Keratinocyte (primary cell): Measurements from ENCODE around the gene TNFRSF11A. TPM values are rescaled to one million over a fixed set of nuclear protein-coding genes. Genes with fewer than 3 reads are reported as not detected.

Experiments
- DNase-seq: peaks from one replicate; pipeline ENCODE4 v3.0.0-alpha.2; 2011; ENCODE audit warnings: low read depth, missing footprints, low spot score
- FAIRE-seq: peaks from 2 replicates; lab custom pipeline; 2011; peaks lifted over from hg19 to GRCh38; lab: Jason Lieb, UNC
- H2AFZ ChIP-seq: 2 replicates; pipeline ENCODE4 v1.6.0; 2012; ENCODE audit warnings: low read length, control low read depth, inconsistent platforms; ENCODE audit not compliant: control insufficient read depth
- H3K27ac ChIP-seq: 2 replicates; pipeline ENCODE4 v1.5.1; 2011; ENCODE audit warnings: low read length; ENCODE audit not compliant: control insufficient read depth, insufficient read depth
- H3K27me3 ChIP-seq: 3 replicates; pipeline ENCODE4 v1.6.0; 2011; ENCODE audit warnings: low read length; ENCODE audit not compliant: control insufficient read depth, insufficient read depth; ENCODE audit errors: extremely low read depth
- H3K36me3 ChIP-seq, 2 experiments: 2 replicates in 1 of 2; 3 replicates in 1 of 2; pipeline ENCODE4 v1.5.1; 2011; ENCODE audit warnings: low read length in 2 of 2, mild to moderate bottlenecking in 1 of 2; ENCODE audit not compliant: control insufficient read depth in 2 of 2, insufficient read depth in 2 of 2; ENCODE audit errors: extremely low read depth in 1 of 2
- H3K4me1 ChIP-seq: 3 replicates; pipeline ENCODE4 v1.5.1; 2011; ENCODE audit warnings: low read length; ENCODE audit not compliant: control insufficient read depth, insufficient read depth; ENCODE audit errors: extremely low read depth
- H3K4me2 ChIP-seq: 3 replicates; pipeline ENCODE4 v1.6.0; 2011; ENCODE audit warnings: low read depth, low read length; ENCODE audit not compliant: control insufficient read depth, insufficient read depth; ENCODE audit errors: extremely low read depth
- H3K4me3 ChIP-seq, 3 experiments: fragments of 200-600 bp in 1 of 3; sonication (generic) in 1 of 3; 2 replicates in 2 of 3; 3 replicates in 1 of 3; pipeline ENCODE4 v1.5.1; 2011 to 2016; ENCODE audit warnings: low read length in 3 of 3, mild to moderate bottlenecking in 3 of 3, control low read depth in 2 of 3, inconsistent platforms in 1 of 3, low read depth in 1 of 3, mixed read lengths in 1 of 3, mixed run types in 1 of 3, moderate library complexity in 1 of 3; ENCODE audit not compliant: control insufficient read depth in 2 of 3, insufficient read depth in 2 of 3; ENCODE audit errors: extremely low read depth in 1 of 3
- H3K79me2 ChIP-seq: 2 replicates; pipeline ENCODE4 v1.6.0; 2012; ENCODE audit warnings: low read length; ENCODE audit not compliant: control insufficient read depth, insufficient read depth
- H3K9ac ChIP-seq: 3 replicates; pipeline ENCODE4 v1.6.0; 2011; ENCODE audit warnings: low read length; ENCODE audit not compliant: control insufficient read depth, insufficient read depth; ENCODE audit errors: extremely low read depth
- H3K9me1 ChIP-seq: 3 replicates; pipeline ENCODE4 v1.6.0; 2011; ENCODE audit warnings: low read length; ENCODE audit not compliant: control insufficient read depth, insufficient read depth; ENCODE audit errors: extremely low read depth
- H3K9me3 ChIP-seq: 2 replicates; pipeline ENCODE4 v1.5.1; 2012; ENCODE audit warnings: low read depth, low read length; ENCODE audit not compliant: control insufficient read depth
- H4K20me1 ChIP-seq: 3 replicates; pipeline ENCODE4 v1.6.0; 2011; ENCODE audit warnings: low read length; ENCODE audit not compliant: control insufficient read depth, insufficient read depth; ENCODE audit errors: extremely low read depth
- CTCF ChIP-seq, 3 experiments: IDR thresholded peaks in 1 of 3; conservative IDR thresholded peaks in 1 of 3; optimal IDR thresholded peaks in 1 of 3; 2 replicates in 2 of 3; 3 replicates in 1 of 3; pipeline versions ENCODE3 to v1.5.1; 2011; ENCODE audit warnings: low read length in 3 of 3, mild to moderate bottlenecking in 3 of 3, moderate library complexity in 2 of 3, control low read depth in 1 of 3, inconsistent platforms in 1 of 3; ENCODE audit not compliant: insufficient read depth in 2 of 3; ENCODE audit errors: extremely low read depth in 1 of 3
- EZH2 ChIP-seq: IDR thresholded peaks from one replicate; pipeline ENCODE4 v1.6.1; 2012; ENCODE audit warnings: inconsistent platforms, mild to moderate bottlenecking, low read length, moderate library complexity
- dilution Hi-C: fragments of 300-500 bp; cut with MboI; formaldehyde crosslinking; loops from one replicate; pipeline ENCODE4 v1.7.0; 2020; ENCODE audit warnings: low sequenced_read_pairs; ENCODE audit not compliant: extremely low pct_ligation_motif_present
- polyA plus RNA-seq, 5 experiments: library from polyadenylated mRNA; depleted of rRNA in 3 of 5; stranded (reverse) in 3 of 5; stranded (forward) in 1 of 5; unstranded in 1 of 5; fragments of >200 nt; gene quantifications; 1 replicate in 1 of 5; 2 replicates in 3 of 5; 3 replicates in 1 of 5; pipeline versions ENCODE4 v1.2.1 to v1.2.3, GENCODE V29; 2011 to 2012; ENCODE audit warnings: missing spikeins in 2 of 5, low read depth in 1 of 5, low replicate concordance in 1 of 5

Gene TNFRSF11A
- polyA plus RNA-seq, 1 donor (not counting 4 experiments of a cell fraction or from before 2014, with no cell fraction given), result 0.51 TPM

- Histone ChIP-seq H3K4me3 (no peak overlapping the region), H3K4me1 (no peaks in the 10 kb centered on the region), H3K36me3 (no peaks in the 10 kb centered on the region), H3K79me2 (no peaks in the 10 kb centered on the region), H2AFZ (no peak overlapping the region), H3K9me3 (no peaks in the 10 kb centered on the region), H4K20me1 (no peaks in the 10 kb centered on the region), H3K27ac (no peak overlapping the region), H3K9me1 (no peaks in the 10 kb centered on the region), H3K4me2 (no peak overlapping the region), H3K27me3 (peaks cover 3% of the 10 kb centered on the region), H3K9ac (no peak overlapping the region)
- no peak for TF ChIP-seq CTCF (optimal IDR thresholded peaks at IDR 0.05 in 1 of 3, IDR thresholded peaks at IDR 0.05 in 1 of 3, conservative IDR thresholded peaks at IDR 0.05 in 1 of 3; ENCODE audit: extremely low read depth in 1 of 3, insufficient read depth in 2 of 3, low read length in 3 of 3)
- TF ChIP-seq EZH2, result no peak
- no peak for DNase-seq
- FAIRE-seq, result no peak
- dilution Hi-C loops, result no loop called here
Measured at GRCh38 chr18:62368100-62368499, 43.0 kb downstream of the TNFRSF11A start.

- dilution Hi-C loops, result no loop called here
- no peak for TF ChIP-seq CTCF (optimal IDR thresholded peaks at IDR 0.05 in 1 of 3, IDR thresholded peaks at IDR 0.05 in 1 of 3, conservative IDR thresholded peaks at IDR 0.05 in 1 of 3; ENCODE audit: extremely low read depth in 1 of 3, insufficient read depth in 2 of 3, low read length in 3 of 3)
- TF ChIP-seq EZH2, result no peak
- no peak for FAIRE-seq
- no peaks in the 10 kb centered on the region for H3K36me3 ChIP-seq
- no peak for DNase-seq
- peaks cover 3% of the 10 kb centered on the region for H3K27me3 ChIP-seq
- H3K9me3 ChIP-seq, result no peaks in the 10 kb centered on the region
- H4K20me1 ChIP-seq, result no peaks in the 10 kb centered on the region
- H3K9me1 ChIP-seq, result no peaks in the 10 kb centered on the region
- H3K9ac ChIP-seq, result no peak overlapping the region
- no peak overlapping the region for H2AFZ ChIP-seq
- no peak overlapping the region for H3K4me3 ChIP-seq
- H3K4me1 ChIP-seq, result no peaks in the 10 kb centered on the region
- H3K79me2 ChIP-seq, result no peaks in the 10 kb centered on the region
- no peak overlapping the region for H3K4me2 ChIP-seq
- no peak overlapping the region for H3K27ac ChIP-seq
Measured at GRCh38 chr18:62369129-62369644, 44.1 kb downstream of the TNFRSF11A start.
